SW 1271 (cell line): ENCODE data around the gene PNCK.
"Not testable (repeated sequence)": the region's sequence is repeated elsewhere in the genome, so short reads cannot be mapped to it uniquely, and the experiment has no call there.

Experiments used
- DNase-seq, 2 experiments: peaks; one replicate each; lab custom pipeline; 2025; lab: John Stamatoyannopoulos, UW

PNCK gene

DNA sequence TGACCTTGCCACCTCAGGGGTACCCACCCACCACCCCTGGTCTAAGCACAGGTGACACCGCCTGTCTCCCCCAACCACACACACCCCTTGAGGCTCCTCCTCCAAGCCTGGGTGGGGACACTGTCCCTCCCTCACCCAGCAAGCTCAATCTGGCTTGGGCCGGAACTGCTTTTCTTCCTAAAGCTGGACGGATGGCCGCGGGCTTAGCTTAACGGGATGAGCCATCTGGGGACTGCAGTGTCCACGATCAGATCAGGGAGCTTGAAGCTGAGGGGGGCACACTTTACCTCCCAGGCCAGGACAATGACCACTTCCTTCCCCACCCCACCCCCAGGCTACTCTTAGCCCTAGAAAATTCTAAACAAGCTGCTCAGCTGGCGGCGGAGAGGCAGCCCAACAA is 13.1 kb upstream of the PNCK start:
- DNase-seq, result no peak

DNA sequence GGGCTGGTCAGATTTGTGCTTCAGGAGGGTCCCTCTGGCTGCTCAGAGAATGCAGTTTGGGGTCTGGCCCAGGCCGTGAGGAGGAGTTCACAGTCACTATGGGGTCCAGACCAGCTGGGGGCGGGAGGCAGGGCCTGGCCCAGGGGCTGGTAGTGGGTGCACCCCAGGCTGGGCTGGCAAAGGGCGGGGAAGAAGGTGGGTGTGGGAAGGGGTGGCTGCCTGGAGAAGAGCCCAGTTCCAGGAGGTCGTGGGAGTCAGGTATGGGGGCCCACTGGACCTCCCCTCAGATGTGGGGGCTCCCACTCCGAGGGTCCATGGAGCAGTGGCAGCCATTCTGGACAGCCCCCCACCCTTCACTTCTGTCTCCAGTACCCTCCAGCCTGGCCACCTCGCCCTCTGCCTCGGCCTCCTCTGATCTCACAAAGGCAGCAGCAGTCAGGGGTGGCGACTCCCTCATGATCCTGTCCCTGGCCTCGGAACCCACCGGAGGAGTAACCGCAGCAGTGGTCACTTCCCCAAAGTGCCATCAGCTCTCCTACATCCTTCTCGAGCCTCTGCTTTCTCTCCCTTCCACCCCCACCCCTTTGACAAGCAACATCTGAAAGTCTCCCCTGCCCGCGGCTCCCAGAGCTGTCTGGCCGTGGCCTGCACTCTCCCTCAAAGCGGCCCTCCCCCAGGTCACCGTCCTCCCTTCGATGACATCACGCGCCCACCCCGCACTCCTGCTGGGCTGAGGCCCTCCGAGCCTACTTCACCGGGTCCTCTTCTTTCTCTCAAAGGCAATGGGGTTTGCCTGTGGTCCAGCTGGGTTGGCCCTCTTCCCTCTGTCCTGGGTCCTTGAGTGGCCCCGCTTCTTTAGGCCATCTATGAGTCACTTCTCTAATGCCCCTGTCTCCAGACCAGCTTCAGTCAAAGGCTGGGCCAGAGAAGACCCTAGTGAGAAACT is 12.4 kb upstream of the PNCK start:
- DNase-seq, result no peak

GRCh38 chrX:153685156-153685536 is 11.5 kb upstream of the PNCK start:
- no peak for DNase-seq

DNA sequence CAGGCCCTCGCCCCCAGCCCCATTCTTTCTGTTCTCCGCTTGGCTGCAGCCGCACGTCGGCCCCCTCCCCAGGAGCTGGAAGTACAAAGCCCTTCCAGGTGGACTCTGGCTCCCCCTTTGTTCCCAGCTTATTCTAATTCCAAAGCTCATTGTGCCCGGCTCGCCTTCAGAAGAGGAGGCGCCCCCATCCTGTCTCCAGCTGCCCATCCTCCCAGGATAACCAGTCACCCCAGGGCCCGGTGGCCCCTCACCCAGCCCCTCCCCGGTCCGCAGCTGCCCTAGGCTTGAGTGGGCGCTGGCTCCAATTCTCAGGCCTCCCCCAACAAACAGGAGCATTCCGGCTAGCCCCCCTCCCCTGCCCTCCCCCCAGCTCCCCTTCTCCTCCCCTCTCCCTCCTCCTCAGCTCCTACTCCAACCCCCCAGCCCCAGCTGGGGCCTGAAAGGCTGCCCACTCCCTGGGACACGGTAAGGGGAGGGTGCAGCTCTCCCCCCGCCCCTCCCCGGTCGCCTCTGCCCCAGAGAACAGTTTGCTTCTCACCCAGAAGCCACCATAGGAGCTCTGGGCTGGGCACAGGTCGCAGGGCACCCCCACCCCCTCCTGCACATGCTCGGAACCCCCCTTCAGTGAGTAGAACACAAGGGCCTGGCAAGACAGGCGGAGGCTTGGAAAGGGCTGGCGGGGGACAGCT is 11.0 kb upstream of the PNCK start:
- DNase-seq, result no peak

- DNase-seq, result not testable (repeated sequence)
These were observed 9.9 kb upstream of the PNCK start for GRCh38 chrX:153683486-153683885.

GRCh38 chrX:153681175-153681574 is 7.6 kb upstream of the PNCK start:
- no peak for DNase-seq

GRCh38 chrX:153674219-153674851 is 722 bp upstream of the PNCK start:
- no peak for DNase-seq

DNA sequence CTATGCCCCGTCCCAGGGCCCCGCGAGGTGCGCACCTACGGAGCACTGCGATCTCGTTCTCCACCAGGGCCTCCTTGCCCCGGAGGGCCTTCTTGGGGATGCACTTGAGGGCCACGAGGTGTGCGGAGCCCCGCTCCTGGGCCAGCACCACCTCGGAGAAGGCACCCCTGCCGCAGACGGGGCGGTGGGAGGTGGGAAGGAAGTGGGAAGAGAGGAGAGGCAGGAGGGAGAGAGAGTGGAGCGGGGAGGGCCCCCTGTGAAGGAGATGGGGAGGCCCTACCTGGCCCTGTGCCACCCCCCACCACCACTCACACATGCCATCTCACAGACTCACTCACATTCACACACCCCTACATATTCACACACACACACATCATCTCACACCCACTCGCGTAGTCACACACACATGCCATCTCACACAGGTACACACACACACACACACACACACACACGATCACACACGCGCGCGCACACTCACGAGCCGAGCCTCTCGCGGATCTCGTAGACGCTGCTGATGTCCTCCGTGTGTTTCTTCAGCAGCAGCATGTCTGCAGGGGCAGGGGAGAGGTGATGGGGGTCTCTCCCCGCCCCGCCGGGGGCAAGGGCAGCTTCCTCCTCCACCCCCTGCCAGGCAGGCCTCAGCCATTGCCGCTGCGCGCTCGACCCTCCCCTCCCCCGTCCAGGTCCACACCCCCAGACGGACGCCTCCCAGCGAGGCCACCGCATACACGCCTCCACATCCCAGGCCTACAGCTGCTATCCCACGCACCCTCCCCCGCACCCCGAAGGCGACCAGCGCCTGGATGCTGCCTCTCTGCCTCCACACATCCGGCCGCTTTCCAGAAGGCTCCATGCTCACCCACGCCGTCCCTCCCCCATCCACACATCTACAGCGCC is 834 bp downstream of the PNCK start:
- DNase-seq, result no peak

DNA sequence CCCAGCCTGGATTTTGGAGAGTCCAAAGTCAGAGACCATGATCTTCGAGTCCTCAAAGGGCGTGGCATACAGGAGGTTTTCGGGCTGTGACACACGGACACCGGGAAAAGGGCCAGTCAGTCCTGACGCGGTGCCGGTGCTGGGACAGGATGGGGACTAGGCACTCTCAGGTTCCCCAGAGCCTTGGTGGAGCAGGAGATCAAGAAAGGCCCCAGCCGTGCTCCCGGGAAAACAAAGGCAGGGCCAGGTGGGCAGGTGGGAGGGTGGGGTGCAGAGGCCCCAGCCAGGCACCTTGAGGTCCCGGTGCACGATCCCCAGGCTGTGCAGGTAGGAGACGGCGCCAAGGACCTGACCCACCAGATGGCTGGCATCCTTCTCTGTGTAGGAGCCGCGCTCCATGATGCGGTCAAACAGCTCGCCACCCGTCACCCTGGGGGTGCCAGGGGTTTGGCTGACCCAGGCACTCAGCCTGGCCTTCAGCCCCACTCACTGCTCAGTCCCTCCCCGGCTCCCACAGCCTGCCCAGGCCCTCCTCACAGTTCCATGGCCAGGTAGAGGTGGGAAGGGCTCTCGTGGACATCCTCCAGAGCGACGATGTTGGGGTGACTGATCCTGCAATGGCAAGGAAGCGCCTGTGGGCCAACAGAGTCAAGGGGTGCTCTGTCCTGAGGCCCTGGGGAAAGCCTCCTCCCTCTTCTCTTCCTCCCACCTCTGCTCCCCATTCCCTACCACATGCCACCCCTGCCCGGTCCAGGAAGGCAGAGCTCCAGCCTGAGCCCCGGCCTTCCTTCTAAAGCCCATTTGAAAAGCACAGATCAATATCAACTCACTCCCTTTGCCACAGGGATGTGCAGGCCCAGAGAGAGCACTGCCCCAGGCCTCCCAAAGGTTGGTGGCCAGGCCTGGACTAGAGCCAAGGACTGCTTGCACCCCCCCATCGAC is 1.8 kb downstream of the PNCK start:
- no peak for DNase-seq

GRCh38 chrX:153670748-153671588 is 2.6 kb downstream of the PNCK start:
- no peak for DNase-seq

- no peak for DNase-seq
These were observed 3.5 kb downstream of the PNCK start for GRCh38 chrX:153669901-153670731.

DNA sequence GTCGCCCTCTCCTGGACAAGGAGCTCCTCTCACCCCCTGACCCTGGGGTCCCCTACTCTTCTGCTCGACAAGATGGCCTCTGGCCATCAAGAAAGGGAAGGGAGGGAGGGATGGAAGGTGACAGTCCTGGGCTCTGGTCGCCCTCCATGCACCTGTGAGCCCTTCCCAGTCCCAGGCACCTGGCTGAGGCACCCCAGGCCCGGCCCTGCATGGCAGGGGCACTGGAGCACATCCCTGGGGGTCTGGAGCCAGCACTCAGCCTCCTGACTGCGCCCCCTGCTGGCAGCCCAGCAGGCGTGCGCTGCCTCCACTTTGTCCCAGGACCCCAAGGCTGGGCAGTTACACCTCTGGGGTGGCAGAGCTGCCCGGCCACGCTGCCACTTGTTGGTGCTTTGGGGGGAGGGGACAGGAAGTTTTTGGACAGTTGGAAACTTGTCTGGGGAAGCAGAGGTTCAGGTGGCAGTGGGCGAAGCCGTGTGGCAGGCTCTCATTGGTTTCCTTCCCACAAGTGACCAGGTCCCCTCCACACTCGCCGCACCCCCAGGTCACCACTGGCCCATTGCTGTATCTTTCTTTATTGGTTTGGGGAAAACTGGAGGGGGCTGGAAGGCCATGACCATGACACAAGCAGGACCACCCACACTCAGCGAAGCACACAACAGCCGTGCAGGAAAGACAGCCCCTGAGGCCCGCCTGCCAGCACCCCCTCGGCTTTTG is 4.3 kb downstream of the PNCK start:
- no peak for DNase-seq

DNA sequence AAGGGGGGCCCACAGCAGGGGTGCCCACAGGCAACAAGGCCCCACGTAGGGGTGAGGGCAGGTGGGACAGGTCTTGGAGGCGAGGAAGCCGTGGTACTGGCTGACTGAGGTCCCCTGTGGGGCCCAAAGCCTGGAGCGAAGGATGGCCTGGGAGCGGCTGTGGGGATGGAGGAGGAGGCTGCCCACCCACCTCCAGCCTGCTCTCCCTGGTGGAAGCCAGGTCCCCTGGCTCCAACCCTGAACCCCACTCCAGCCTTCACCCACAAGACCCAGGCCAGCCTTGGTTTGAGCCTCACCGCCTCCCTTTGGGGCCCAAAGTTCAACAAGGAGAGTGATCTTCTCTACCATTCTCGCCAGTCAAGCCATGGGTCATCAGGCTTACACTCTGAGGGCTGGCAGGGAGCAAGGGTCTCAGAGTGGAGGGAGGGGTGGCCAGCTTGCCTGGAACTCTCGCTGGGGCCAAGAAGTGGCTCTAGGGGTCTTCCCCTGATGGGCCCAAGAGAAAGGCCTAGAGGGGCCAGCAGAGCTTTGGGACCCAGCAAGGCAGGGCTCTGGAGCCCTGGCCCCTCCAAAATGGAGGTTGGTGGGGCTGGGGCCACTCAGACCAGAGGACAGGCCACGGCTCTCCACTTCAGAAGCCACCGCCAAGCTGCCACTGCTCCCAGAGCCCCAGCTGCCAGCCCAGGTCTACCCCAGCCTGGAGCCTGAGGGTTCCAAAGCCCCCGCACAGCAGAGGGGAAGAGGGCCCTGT is 5.0 kb downstream of the PNCK start:
- DNase-seq, result no peak

- DNase-seq, result peak in 1 of 2 experiments; percentile 52
These were observed 5.6 kb downstream of the PNCK start for GRCh38 chrX:153667956-153668396.

- no peak for DNase-seq
These were observed 6.2 kb downstream of the PNCK start for GRCh38 chrX:153667281-153667955.

DNA sequence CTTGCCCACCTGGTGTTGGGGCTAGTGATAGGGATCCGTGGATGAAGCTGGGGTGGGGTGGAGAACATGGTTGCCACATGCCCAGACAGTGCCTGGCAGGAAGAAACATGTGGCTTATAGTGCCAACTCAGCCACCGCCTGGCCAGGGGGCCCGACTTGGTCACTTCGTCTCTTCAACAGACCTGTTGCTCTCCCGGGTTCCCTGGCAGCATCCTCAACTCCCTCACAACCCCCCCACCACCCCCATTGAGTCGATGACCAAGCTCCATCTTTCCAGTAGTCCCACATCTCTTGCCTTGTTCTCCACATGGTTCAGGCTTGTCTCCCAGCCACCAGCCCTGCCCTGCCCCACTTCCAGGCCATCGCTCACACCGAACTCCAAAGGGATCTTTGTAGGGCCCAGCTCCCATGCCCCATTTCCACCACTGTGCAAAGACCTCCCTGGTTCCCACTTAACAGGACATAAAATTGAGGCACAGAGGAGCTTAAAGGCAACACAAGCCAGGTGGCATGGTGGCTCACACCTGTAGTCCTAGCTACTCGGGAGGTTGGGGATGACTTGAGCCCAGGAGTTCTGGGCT is 7.8 kb downstream of the PNCK start:
- no peak for DNase-seq
